IPS-NIHi11 (cell line): ENCODE measurements around the gene NUDT16L1.

Experiments
- DNase-seq: peaks from one replicate; pipeline ENCODE4 v3.0.0; 2012; ENCODE audit warnings: mixed read lengths, low spot score

NUDT16L1 gene

GRCh38 chr16:4693296-4693955, at the start of gene NUDT16L1:
Gene NUDT16L1 (plus strand): TSS chr16:4693562. CDS start chr16:4693727, 165 bp downstream.
- peak; percentile 100 for DNase-seq

GRCh38 chr16:4646773-4647643, 46.4 kb upstream of the NUDT16L1 start:
- DNase-seq: no peak

DNA sequence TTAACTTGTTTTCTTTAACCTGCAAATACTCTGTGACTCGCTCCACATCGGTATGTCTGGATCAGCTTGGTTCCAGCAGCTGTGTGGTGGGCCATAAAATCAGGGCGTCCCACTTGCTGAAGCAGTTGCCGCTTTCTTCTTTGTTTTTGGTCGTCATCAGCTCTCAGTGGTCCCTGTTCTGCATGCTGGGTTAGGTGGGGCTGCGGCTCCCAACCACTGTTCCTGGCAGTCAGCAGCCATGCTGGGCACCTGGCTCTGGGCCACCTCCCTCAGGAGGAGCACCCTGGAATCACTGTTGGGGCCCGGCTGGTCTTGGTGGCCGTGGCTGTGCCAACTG, 45.8 kb upstream of the NUDT16L1 start:
- DNase-seq: no peak

DNA sequence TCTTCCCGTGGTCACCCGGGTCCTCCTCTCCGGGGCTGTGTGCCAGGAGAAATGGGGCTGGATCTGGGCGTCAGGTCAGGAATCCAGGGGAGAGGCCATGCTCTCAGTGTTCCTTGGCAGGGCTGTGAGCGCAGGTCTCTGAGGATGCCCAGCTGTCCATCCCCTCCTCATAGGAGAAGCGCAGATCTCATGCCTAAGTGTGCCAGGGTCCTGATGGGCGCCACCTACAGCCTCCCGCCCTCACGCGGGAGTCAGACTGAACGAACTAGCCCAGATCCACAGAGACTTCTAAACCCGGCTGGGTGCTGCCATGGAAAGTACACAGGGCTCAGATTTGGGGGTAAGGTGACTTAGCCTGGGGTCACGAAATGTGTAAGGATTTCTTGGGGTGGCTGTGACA, 44.4 kb upstream of the NUDT16L1 start:
- DNase-seq: no peak

- DNase-seq: no peak
These were observed 43.5 kb upstream of the NUDT16L1 start for GRCh38 chr16:4649744-4650442.

DNA sequence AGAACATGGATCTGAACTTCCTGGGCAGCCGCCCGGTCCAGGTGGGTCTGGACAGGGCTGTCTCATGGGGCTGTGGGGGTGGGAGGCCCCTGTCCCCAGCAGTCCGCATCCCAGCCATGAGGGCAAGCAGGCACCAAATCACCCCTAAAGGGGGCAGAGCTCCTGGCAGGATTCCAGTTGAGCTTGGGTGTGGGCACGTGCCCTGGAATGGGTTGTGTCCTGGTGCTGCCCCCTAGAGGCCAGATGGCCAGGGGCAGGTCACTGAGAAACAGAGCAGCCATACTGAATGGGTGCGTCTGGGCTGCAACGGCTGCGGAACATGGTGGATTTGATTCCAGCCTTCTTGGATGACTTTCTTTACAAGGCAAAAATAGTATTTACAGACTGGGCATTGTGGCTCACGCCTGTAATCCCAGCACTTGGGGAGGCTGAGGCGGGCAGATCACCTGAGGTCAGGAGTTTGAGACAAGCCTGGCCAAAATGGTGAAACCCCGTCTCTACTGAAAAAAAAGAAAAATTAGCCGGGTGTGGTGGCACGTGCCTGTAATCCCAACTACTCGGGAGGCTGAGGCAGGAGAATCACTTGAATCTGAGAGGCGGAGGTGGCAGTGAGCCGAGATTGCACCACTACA, 42.8 kb upstream of the NUDT16L1 start:
- peak; percentile 93 for DNase-seq

GRCh38 chr16:4651827-4652226, 41.5 kb upstream of the NUDT16L1 start:
- no peak for DNase-seq

GRCh38 chr16:4652561-4652960, 40.8 kb upstream of the NUDT16L1 start:
- no peak for DNase-seq

GRCh38 chr16:4654011-4654963, 39.1 kb upstream of the NUDT16L1 start:
- no peak for DNase-seq

- no peak for DNase-seq
These were observed 38.3 kb upstream of the NUDT16L1 start for GRCh38 chr16:4654964-4655590.

DNA sequence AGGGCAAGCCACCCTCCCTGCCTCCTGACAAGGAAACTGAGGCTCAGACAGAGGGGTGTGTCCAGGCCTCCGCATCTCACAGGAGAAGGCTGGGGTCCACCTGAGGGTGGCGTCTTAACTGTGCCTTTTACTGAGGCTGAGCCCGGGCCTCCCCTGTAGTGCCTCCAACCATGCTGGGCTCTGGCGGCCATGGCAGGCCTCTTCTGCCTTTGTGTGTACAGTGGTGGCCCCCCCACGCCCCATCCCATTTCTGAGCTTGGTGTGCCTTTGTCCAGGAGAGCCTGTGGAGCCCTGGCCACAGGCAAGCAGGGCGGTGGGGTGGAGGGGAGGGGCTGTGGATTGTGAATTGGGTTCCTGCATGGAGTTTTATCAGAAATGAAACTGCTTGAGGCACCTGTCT, 37.6 kb upstream of the NUDT16L1 start:
- no peak for DNase-seq

- DNase-seq: no peak
These were observed 37.1 kb upstream of the NUDT16L1 start for GRCh38 chr16:4656221-4656620.

DNA sequence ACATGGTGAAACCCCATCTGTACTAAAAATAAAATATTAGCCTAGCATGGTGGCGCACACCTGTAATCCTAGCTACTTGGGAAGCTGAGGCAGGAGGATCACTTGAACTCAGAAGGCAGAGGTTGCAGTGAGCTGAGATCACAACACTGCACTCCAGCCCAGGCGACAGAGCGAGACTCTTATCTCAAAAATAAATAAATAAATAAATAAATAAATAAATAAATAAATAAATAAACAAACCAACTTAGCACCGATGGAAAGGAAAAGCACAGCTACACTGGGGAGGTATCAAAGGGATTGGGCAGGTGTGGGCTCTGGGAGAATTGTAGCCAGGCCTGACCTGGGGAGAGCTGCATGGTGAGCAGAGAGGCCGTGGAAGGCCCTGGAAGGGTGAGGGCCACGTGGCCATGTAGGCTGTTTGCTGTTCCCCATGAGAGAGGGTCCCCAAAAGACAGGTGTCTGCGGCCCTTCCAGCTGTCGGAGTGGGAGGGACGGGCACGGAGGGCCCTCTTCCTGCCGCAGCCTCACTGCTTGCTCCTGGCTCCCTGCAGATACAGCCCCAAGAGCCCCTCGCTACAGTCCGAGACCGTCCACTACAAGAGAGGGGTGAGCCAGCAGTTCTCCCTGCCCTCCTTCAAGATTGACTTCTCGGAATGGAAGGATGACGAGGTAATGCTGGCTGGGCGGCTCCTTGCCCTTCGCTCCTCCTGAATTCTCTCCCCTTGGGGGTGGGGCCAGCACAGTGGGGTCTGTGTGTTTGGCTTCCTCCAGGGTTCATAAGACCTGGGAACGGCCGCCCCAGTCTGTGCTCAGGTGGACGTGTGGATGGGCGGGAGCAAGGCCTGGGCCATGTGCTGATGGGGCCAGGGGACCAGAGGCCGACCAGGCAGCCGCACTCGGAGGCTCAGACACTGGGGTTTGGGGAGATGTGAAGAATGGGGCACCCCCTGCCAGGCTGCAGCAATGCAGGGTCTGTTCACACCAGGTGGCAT, 36.4 kb upstream of the NUDT16L1 start:
- DNase-seq: no peak

GRCh38 chr16:4659363-4660353, 33.7 kb upstream of the NUDT16L1 start:
- no peak for DNase-seq

DNA sequence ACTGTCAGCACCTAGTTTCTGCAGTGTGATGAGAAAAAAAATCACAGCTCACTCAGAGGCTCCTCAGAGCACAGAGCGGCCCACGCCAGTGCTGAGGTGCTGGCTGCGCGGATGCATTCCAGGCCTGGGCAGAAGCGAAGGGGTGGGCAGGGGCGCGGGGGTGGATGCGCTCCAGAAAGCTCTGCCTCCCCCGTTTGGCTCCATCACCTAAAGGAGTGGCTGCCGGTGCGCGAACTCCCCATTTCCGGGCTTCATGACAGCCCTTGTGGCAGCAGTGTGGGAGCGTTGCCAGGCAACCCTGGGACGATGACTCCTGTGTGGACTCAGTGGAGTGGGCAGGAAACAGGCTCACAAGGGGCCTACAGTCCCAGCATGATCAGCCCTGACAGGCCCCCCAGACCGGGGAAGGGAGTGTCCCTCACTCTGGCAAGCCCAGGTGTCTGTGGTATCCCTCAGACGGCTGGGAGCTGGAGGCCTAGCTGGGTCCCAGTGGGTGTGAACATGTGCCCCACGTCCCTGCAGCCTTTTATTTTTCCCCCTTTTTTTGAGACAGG, 32.8 kb upstream of the NUDT16L1 start:
- no peak for DNase-seq

GRCh38 chr16:4661661-4662060, 31.7 kb upstream of the NUDT16L1 start:
- DNase-seq: no peak

- no peak for DNase-seq
These were observed 29.9 kb upstream of the NUDT16L1 start for GRCh38 chr16:4663465-4663776.

DNA sequence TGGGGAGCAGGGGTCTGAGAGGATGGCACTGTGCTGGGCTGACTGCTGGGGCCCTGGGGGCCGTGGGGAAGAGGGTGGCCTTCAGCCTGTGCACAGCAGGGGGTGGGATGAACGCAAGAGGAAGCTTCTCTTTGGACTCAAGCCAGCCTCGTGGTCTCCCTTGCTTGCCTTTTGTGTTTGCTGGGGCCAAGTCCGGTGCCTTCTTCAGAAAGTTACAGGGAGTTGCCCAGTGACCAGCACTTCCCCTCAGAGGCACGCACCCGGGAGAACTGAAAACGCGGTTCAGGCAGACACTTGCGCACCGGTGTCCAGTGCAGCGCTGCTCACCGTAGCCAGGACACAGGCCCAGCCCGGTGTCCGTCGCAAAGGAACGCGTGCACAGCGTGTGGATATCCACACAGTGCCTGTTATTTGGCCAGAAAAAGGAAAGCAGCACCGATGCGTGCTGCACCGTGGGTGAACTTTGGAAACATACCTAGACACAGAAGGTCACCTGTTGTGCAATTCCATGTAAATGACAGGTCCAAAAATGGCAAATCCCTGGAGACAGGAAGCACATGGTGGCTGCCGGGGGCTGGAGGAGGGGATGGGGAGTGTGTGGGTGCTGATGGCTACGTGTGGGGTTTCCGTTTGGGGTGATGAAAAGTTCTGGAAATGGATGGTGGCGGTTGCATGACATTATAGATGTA, 29.4 kb upstream of the NUDT16L1 start:
- no peak for DNase-seq
